Measurements from ENCODE around the gene GSTO1.

- no peak for TF ChIP-seq CTCF (conservative IDR thresholded peaks at IDR 0.05 in 1 of 2, IDR thresholded peaks at IDR 0.05 in 1 of 2; ENCODE audit: low read depth in 1 of 2, low read length in 2 of 2)
- TF ChIP-seq EZH2 (IDR thresholded peaks at IDR 0.05; ENCODE audit: low read length, missing control alignments): no peak
Measured at GRCh38 chr10:104276192-104276591, 21.5 kb downstream of the GSTO1 start.
